HuH-7 (cell line): ENCODE data around the gene SRRM4.

ENCODE experiments used
- DNase-seq: peaks from one replicate; pipeline ENCODE4 v3.0.0; 2011; ENCODE audit warnings: low spot score

SRRM4 gene

DNA sequence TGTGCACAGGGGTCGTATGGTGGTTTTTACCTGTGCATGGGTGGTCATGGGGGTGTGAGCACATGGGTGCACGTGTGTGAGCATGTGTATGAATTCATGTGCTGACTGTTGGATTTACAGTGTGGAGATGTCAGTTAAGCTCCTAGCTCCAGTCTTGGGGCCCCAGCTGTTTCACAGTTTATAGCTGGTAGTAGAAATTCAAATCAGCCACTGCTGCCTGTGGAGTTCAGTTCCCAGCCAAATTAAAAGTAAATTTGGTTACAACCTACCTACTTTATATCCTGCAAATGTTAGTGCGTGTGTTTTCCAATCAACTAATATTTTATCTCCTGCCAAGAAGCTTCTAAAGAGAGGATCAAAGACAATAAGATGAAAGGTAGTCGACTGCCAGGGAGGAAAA, 141.4 kb downstream of the SRRM4 start:
- DNase-seq = no peak

DNA sequence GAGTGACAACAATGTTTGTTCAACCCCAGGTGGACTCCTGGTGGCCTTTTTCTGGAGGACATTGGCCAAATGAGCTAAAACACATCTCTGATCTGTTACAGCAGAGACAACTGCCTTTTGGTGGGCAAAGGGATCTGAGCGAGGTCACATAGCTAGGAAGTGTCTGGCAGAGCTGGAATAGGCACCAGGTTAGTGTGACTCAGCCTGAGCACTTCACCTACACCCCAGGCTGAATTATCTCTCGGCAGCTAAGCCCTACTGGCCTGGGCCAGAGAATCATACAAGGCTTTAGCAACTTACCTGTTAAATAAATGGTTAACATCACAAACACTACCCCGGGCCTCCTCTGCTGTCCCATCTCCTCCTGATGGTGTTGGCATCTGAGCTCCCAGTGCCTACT, 147.2 kb downstream of the SRRM4 start:
- no peak for DNase-seq

DNA sequence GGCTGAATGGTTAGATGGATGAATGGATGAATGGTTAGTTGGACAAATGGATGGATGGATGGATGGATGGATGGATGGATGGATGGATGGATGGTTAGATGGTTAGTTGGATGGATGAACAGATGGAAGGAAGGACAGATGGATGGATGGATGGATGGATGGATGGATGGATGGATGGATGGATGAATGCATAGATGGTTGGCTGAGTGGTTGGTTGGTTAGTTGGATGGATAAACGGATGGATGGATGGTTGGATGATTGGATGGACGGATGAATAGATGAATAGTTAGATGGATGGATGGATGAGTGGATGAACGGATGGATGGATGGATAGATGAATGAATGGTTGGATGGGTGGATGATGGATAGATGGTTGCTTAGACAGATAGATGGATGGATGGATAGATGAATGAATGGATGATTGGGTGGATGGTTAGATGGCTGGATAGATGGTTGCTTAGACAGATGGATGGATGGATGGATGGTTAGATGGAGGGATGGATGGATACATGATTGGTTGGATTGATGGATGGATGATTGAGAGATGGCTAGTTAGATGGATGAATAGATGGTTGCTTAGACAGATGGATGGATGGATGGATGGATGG, 148.6 kb downstream of the SRRM4 start:
- no peak for DNase-seq

DNA sequence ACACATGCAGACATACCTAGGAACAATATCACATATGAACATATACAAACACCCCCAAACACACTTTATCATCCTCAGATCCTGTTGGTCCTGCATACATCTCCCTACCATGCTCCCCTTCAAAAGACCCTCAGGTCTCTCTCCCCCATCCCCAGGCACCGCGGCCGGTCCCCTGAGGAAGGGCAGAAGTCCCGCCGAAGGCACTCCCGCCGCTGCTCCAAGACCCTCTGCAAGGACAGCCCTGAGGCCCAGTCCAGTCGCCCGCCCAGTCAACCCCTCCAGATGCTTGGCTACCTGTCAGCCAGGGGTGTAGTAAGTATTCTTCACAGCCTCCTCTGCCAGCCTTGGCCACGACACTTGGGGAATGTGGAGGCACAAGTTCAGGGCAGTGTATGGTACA, 149.2 kb downstream of the SRRM4 start:
- DNase-seq = no peak

DNA sequence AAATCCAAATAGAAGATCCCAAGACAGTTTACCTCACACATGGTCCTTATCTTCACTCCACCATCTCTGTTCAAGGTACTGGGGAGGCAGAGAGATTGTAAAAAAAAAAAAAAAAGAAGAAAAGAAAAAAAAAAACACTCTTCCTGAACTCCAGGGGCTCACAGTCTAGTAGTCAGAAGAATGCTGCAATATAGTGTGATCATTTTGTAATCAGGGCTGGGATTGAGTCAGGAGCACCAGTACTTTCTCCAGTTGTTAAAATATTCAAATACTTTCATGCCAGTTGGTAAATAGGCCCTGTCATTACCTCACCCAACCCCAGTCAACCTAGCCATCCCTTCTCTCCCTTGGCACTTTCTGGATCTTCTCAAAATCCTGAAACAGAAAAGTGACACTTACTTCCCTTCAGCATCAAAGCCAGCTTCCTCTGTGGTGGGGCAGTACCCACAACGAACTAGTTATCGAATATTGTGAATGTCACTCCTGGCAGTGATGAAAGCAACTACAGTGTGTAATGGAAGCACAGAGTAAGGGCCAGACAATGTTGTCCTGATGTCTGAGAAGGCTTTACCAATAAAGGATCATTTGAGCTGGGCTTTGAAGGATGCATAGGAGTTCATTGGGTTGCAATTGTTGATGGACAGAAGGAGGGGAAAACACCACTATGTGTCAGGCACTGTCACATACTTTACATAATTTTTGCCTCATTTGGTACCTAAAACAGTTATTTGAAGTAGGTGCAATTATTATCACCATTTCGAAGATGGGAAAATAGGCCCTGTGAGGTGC, 153.1 kb downstream of the SRRM4 start:
- no peak for DNase-seq

DNA sequence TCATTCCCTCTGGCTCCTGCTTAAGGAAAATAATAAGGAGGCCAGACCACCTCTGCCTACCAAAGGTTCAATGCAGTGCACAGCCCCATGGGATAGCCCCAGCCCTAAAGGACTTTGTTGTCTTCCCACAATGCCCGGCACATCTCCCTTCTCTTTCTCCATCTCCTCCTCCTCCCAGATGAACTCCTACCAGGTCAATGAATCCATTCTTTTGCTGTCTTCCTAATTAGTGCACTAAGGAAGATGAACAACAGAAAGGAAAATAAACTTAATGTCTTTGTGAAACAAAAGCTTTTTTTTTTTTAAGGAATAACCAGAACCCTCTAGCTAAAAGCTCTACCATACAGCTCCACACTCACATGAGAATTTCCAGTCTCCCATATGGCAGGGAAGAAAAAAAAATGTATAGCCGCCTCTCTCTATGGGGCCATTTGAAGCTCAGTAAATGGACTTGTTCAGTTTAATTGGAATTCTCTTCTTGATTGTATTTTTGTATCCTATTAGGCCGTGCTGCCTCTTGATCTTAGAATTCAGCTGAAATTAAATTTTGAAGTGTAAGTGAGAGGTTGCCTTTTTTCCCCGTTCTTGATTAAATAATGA, 155.6 kb downstream of the SRRM4 start:
- DNase-seq = no peak

DNA sequence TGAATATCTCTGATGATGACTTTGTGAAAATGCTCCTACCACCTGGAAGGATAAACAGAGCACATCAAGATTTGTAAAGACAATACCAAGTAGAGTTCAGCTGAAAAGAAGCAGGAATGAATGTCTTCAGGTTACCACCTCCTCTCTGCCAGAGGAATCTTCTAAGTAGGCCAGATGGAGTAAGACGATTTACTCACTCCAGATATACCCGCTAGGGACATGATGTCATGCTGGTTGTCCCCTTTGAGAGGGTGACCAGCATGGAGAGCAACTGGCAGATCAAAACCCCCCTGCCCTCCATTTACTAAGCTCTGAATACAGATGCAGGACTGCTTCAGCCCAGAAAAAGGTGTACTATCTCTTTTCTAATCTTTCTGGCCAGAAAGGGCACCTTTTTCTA, 158.1 kb downstream of the SRRM4 start:
- no peak for DNase-seq

DNA sequence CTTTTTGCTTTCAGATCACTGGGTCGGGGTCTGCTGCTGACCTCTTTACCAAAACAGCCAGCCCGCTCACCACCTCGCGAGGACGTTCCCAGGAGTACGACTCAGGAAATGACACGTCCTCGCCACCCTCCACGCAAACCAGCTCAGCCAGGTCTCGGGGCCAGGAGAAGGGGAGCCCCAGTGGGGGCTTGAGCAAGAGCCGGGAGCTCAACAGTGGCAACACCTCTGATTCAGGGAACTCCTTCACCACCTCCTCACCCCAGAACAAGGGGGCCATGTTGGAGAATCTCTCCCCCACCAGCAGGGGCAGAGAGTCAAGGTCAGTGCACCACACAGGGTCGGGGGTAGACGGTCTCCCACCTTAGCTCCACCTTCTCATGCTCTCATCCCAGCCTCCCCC, 164.0 kb downstream of the SRRM4 start:
- no peak for DNase-seq

DNA sequence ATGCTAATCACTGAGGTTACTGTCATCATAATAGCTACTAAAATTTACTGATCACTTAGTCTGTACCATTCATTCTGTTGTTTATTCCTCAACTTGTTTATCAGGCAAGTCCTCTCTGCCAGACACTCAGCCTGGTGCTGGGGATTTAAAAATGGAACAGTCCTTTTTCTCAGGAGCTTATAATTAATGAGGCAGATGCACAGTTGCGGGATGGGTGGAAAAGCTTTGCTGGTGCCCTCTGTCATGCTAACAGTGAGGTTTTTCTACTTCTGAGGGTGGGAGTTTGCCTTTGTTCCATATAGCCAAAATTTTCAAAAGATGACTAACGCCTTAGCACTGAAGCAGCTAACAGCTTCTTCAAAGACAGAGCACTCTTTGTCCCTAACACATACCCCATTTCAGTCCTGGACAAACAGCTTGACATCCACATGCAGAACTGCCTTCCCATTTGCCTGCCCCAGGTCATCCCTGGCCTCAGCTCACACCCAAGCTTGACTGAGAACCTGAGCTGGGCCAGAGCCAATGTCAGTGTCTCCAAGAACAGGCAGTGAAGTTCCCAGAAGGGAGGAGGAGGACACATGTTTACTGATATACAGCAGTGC, 166.6 kb downstream of the SRRM4 start:
- no peak for DNase-seq

DNA sequence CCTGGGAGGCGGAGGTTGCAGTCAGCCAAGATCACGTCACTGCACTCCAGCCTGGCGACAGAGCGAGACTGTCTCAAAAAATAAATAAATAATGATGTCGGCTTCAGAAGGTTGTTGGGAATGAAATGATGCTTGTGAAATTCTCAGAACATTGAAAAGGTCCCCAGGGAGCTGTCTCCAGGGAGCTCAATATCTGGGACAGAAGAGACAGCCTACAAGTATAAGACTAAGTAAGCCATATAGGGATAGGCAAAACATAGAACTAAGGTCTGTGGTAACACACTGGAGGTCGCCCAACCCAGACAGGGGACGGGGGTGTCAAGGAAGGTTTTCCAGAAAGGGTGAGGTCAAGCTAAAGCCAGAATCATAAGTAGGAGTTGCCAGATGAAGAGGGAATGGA, 167.9 kb downstream of the SRRM4 start:
- no peak for DNase-seq

DNA sequence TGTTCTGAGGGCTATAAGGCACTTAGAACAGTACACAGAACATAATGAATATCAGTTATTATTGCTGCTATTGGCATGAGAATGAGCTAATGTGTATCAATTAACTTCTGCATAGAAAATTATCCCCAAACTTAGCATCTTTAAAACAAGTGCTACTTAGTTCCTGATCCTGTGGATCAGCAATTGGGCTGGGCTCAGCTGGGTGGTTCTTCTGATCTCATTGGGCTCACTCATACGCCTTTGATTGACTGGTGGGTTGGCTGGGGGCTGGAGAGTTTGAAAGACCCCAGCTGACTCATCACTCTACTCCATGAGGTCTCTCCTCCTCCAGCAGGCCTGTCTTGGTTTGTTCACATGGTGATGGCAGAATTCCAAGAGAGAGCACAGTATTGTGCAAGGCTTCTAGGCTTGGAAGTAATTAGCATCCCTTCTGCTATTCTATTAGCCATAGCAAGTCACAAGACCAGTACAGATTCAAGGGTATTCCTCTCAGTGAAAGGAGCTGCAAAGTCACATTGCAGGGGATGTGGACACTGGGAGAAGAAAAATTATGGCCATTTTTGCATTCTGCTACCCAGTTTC, 170.2 kb downstream of the SRRM4 start:
- DNase-seq = no peak

DNA sequence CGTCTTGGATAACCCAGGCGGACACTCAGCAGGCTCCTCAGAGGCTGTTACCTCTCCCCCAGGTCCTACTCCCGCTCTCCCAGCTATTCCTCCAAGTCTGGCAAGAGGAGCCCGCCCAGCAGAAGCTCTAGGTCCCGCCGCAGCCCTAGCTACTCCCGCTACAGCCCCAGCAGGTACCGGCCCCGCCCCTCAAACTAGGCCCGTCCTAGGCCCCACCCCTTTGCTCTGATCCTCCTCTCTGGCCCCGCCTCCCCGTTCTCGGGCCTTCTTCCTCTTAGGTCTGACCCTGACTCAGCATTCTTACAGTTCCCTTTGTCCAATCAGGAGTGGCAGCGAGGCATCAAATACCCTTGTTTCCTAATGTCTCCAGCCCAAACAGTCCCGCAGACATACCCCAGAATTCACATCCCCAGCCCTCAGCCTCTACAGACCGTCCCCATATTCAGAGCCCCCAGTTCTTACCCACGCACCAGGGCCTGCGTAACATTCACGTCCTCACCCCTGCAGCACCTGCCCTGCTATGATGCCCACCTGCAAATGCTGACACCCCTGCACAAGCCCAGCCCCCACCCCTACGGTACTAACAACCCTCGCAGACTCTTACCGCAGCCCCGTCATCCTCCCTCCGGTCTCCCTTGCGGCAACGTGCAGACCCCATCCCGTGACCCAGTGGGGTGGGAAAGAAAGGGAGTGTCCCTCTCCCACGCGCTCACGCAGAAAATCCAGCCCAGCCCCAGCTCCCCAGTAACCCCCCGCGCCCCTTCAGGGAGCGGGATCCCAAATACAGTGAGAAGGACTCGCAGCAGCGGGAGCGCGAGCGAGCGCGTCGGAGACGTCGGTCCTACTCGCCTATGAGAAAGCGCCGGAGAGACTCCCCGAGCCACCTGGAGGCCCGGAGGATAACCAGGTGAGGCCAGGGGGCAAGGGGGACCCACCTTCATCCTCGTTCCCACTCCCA, 172.4 kb downstream of the SRRM4 start:
- DNase-seq = no peak

DNA sequence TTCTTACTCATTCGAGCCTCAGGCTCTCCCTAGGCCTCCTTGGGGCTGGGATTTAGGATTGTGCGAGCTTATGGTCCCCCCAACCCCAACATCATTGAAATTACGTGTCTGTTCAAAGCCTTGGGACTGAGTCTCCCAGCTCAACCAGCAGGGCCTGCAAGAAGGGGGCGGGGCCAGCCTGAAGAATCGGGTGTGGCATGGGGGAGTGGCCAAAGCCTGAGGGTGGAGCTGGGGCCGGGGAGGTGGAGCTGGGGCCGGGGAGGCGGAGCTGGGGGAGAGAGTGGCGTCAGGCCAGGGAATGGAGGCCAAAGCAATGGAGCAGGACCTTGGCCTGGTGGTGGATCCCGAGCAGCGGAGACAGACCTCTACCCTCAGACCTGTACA, 173.1 kb downstream of the SRRM4 start:
- no peak for DNase-seq

DNA sequence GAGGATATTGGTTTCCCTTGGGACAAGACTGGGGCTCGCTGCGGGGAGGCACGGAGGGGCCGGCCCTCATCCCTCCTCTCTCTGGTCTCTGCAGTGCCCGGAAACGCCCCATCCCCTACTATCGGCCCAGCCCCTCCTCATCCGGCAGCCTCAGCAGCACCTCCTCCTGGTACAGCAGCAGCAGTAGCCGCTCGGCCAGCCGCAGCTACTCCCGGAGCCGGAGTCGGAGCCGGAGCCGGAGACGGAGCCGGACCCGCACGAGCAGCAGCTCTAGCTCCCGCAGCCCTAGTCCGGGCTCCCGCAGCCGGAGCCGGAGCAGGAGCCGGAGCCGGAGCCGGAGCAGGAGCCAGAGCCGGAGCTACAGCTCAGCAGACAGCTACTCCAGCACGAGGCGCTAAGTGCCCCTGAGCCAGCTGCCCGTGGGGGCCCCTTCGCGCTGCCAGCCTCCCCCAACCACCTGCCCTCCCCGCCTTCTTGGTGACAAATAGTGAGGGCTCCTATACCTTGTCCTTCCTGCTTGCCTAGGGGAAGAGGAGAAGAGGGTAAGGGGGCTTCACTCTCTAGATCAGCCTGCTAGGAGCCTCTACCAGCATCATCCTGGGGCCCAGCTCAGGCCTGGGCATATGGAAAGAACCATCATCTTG, 175.2 kb downstream of the SRRM4 start:
- no peak for DNase-seq

DNA sequence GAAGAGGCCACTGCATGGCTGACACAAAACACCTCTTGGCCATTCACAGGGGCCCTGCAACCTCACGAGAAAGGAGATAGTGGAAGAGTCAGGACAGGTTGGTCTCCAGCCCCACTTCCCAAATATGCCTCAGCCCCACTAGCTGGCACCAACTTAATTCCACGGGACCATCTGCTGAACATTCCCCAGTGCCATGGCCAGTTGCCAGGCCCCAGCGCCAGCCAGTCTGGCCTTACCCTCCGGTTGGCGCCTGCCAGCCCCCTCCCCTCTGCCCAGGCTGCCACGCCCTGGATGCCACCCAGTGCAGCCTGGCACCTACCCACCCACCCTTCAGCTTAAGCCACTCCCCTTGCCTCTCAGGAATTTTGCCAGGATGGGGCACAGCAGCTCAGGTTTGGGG, 176.2 kb downstream of the SRRM4 start:
- no peak for DNase-seq

DNA sequence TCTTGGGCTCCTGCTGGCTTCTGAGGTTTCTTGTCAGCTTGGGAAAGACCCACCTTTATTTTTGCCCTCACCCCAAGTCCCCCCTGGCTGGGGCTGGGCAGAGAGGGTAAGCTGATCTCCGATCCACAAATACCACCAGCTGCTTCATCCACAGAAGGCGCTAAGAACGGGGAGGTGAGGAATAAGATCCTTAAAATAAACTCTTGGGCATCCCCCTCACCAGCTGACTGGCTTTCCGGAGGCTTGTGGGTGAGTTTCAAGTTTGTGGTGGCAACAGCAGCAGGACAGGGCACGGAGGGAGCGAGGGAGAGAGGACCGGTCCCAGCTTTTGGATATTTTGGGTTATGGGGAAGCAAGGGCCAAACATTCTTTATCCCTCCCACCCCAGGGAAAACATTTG, 176.6 kb downstream of the SRRM4 start:
- DNase-seq = no peak

DNA sequence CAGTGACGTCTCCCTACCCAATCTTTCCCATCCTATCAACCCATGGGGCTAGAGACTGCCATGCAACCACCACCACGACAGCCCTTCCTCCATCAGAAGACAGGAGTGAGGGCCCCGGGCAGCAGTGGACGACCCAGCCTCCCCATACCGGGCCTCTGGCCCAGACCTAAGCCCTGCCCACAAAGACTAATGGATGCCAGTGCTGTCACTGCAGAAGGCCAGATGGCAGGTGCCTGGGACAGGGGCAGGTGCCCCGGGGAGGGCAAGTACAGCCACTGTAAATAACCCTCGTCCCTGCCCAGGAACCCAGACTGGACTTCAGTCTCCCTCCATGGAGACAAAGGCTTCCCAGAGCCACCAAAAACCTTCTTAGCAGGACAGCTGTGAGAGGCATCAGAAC, 177.1 kb downstream of the SRRM4 start:
- DNase-seq = no peak

DNA sequence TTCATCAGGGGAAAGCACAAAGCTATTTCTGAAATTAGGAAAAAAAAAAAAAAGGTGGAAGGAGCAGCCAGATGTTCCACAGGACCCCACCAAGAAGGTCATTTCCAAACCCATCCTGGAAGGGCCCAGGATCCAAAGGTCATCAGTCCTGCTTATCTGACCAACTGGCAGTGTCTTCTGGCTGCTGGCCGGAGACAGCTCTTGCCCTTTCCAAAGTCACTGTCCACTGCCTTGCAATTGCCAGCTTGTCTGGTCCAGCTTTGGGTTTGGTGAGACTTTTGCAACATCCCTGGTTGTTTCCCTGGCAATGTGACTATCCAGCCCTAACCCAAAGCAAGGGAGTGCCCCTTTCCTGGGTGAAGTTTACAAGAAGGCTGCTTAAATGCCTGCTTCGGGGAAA, 178.5 kb downstream of the SRRM4 start:
- no peak for DNase-seq

DNA sequence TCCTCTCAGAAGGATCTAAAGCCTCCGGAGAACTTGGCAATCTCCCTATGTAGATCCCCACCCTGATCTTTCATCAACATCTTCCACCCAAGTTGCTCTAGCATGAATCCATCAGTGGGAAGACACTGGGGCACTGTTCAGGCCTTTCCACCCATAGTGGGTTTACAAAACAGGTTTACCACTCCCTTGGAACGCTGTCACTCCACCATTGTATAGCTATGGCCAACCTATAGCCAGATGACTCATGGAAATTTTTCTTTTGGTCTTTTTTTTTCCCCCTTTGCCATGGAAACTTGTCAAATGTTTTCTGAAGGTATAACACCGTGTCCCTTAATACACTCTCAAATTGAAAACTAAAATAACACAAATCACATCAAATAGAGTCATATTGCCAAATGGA, 186.6 kb downstream of the SRRM4 start:
- DNase-seq = no peak

DNA sequence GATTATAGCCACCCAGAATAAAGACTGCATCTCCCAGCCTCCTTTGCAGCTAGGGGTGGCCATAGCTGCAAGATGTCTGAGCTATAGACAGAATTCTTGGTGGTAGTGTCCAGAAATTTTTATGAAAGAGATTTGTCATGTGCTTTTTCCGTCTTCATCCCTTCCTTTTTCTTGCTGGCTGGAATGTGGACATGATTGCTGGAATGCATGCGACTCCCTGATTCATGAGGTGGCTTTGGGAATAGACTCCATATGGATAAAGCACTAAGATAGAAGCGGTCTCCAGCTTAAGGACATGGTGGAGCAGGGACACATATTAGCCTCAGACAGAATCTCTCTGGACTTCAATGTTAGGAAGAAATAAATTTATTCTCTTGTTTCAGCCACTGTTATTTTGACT, 187.4 kb downstream of the SRRM4 start:
- no peak for DNase-seq

DNA sequence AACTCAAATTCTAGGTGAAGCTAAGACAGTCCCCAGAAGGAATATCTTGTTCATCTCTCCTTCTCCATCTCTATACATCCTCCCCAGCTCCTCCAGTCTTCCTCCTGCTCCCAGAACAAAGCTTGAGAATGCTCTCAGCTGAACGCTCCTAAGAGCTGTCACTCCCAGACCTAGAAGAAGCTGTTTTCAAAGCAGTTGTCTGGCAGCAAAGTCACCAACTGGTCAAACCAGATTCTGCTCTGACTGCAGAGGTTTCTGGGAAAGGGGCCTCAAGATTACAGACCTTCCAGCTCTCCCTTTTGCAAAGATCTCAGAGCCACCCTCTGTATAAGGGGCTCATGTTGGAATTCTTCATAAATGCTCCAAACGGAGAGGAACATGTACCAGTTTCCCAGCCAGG, 187.8 kb downstream of the SRRM4 start:
- no peak for DNase-seq
